Fibroblast of skin of abdomen (primary cell): Measurements from ENCODE around the gene HID1.
A peak's percentile ranks its signal among the peaks of the same experiment; 100 is the strongest.
"Not testable (repeated sequence)": the region's sequence is repeated elsewhere in the genome, so short reads cannot be mapped to it uniquely, and the experiment has no call there.

Experiments used
- DNase-seq: peaks from one replicate; pipeline ENCODE4 v3.0.0-alpha.2; 2013

Gene HID1

GRCh38 chr17:74970395-74970794 is 2.2 kb downstream of the HID1 start:
- DNase-seq, result no peak

DNA sequence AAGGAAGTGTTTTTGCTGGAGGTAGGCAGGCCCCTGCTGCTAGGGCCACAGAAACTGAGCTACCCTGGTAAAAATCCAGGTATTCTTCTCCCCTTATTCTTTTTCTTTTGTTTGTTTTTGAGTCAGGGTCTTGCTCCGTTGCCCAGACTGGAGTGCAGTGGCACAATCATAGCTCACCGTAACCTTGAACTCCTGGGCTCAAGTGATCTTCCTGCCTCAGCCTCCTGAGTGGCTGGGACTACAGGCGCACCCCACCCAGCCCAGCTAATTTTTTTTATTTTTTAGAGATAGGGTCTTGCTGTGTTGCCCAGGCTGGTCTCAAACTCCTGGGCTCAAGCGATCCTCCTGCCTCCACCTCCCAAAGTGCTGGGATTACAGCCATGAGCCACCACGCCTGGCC is 3.1 kb downstream of the HID1 start:
- not testable (repeated sequence) for DNase-seq

- DNase-seq, result no peak
Observed at GRCh38 chr17:74968361-74968780, 4.2 kb downstream of the HID1 start.

DNA sequence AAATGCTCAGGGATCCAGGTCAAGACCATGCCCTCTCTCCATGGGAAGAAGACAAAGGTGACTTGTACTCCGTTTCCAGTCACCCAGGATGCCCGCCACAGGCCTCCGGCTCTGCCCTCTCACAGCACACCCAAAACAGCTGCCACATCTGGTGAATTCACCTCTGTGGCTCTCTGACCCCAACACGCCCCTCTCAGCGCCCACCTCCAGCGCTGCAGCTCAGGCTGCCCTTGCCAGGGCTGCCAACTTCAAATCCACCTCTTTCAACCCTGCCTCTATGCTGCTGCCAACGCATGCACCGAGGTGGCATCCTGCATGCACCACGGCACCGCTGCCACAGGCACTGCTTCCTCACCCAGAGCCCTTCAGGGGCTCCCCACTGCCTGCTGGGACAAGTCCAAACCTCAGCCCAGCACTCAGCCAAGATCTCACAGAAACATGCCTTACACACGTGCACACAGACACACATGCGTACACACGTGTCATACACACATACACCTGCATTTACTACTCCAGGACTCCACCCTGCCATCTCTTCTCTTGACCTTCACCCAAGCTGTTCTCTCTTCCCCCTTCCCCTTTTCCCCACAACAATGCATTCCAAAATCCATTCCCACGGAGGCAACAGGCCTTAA is 7.5 kb downstream of the HID1 start:
- no peak for DNase-seq

DNA sequence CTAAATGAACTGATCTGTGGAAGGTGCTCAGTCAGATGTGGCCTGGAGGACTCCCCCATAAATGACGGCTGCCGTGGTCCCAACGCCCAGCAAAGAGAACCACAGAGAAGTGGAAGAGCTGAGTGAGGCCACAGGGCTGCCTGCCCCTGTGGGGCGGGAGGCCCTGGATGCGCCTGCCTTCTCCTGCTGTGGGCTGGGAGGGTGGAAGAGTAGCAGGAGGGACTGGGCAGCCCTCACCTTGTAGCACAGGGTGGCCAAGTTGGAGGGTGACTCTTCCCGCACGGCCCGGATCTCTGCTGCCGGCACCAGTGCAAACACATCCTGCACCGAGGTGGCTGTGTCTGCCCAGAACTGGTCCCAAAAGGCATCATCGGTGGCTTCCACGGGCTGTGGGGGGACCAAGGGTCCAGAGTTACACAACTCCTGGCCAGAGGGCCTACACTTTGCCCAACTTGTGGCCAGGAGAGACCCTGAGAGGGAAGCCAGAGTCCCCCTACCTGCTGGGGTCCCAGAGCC is 8.3 kb downstream of the HID1 start:
- no peak for DNase-seq

DNA sequence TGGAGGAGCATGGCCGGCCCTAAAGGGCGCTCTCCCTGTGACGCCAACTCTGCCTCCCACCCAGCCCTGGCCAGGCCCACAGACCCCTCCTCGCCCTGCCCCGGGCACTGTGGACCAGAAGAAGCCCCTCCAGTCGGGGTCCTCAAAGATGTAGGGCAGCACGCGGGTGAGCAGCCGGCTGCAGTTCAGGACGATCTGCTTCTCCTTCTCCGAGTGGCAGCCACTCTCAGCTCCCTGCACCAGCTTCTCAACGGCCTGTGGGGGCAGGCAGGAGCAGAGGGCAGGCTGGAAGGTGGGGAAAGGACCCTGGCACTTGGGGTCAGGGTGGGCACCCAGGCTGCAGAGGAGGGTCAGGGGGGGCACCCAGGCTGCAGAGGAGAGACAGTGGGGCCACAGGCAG is 8.9 kb downstream of the HID1 start:
- no peak for DNase-seq

DNA sequence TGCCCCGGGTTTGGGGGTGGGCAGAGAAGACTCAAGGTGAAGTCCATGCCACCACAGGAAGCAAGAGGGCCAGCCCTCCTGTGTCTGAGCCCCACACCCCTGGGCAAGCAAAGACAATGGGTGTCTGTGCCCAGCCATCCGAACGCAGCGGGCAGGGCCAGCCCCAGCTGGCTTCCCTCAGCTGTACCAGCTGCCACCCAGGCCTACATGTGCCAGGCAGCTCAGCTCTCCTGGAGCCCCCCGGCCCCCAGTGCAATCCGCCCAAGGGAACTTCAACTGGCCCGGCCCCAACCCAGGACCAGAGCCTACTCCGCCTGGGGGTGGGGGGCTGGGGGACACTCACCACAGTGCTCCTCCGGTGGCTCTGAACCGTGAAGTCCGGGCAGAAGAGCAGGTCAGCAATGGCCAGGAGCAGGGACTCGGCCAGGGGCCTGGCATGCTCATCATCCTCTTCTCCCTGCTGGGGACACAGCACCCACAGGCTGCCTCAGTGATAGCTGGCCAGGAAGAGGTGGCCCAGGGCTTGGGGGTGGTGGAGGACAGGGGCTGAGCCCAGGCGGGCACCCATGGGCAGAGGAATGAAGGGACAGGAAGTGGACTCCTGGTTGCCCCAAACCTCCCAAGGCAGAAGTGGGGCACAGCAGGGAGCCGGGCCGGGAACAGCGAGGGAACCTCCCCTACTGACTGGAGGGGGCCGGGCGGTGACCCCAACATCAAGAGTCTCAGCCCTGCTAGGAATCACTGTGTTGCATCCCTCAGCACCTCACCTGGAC is 9.8 kb downstream of the HID1 start:
- DNase-seq, result no peak

DNA sequence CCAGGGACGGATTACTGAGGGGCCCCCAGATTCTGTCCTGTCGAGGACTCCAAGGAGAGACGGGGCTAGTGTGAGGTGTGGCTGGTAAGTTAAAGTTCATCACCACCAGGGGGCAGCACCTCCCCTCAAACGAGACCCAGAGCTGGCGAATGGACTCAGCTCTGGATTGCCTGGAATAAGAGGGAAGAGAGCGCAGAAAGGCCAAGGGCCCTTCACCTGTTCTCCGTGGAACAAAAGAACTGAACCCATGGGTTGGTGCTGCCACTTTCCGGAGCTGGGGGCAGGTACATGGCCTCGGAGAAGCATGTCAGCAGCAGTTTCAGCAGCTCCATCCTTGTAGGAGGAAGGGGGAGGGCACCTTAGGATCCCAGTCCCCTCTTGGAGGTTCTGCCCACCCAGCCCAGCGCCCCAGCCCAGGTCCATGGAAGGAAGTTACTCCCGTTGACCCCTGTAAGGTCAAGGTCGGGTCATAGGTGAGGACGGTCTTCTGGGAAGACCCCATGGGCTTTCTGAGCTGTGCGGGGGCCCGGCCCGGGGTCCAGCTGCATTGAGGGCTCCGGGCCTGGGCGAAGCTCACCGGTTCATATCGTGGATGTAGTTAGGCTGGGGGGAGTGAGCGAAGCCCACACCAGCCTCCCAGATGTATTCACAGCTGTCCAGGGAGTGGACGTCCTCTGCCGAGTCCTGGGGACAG is 10.8 kb downstream of the HID1 start:
- peak; percentile 79 for DNase-seq

- DNase-seq, result peak; percentile 28
Observed at GRCh38 chr17:74960570-74961342, 11.8 kb downstream of the HID1 start.

DNA sequence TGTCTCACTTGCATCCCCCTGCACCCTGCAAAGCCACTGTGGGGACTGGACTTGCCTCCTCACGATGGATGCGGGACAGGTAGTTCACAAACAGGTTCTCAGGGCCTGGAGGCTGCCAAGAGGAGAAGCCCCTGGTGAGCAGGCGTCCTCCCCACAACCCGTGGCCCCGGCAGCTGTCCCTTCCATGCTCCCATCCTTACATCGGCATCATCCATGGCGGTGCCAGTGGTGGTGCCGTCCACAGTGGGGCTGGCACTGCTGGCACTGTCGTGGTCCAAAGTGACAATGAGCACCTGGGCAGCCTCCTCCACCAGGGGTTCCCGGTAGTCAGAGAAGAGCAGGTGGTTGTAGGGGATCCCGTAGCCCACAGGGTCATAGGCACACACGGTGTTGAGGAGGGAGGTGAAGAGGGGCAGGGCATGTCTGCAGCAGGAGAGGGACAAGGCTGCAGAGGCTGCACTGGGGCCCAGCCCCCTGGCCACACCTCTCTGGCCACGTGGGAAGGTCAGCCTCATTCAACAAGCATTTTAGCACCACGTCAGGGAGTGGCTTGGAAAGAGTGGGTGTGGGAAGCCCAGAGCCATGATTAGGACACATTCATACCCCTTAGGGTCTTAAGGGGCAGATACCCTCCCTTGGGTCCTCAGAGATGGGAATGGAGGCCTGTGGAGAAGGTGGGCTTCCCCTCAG is 12.6 kb downstream of the HID1 start:
- DNase-seq, result no peak

GRCh38 chr17:74957935-74958740 is 14.4 kb downstream of the HID1 start:
- DNase-seq, result peak; percentile 33

GRCh38 chr17:74956093-74956492 is 16.5 kb downstream of the HID1 start:
- no peak for DNase-seq

DNA sequence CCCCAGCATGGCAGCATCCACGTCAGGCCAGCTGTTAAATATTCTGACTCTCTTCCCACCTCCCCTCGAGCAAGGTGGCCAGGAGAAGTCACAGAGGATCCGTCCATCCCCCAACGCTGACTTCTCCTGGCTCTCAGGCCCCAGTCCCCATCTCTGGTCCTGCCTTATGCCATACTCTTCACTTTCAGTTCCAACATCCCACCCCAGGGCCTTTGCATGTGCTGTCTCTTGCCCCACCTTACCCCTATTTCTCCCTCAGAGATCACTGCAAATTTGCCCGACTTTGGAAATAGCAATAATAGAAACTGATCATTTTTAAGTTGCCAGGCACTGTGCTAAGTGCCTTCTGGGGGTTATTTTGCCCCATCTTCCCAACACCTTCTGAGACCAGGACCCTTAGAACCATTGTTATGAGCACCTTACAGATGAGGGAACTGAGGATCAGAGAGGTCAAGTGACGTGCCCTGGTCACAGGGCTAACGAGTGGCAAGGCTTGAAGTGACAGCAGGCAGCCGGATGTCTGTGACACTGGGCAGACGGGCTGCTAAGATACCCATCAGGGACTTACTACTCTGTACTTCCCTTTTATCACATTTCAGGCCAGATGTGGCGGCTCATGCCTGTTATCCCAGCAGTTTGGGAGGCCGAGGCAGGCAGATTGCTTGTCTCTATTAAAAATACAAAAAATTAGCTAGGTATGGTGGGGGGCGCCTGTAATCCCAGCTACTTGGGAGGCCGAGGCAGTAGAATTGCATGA is 17.7 kb downstream of the HID1 start:
- DNase-seq, result no peak

DNA sequence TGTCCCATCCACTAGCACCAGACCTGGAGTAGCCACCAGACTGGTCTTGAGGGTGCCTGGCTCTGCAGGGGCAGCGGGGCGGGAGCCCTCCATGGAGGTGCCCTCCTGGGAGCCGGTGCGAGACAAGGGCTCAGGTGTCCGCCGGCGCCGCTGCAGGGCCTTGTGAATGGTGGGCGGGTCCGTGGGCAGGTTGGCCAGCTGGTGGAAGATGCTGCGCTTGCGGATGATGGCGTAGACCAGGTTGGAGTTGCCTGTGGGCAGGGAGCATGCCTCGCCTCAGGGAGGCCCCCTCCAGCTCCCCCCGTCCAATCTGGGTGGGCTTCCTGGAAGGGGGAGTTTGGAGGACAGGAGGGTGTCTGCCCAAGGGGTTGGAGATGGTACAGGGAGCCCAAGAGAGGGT is 18.4 kb downstream of the HID1 start:
- DNase-seq, result no peak

- DNase-seq, result no peak
Observed at GRCh38 chr17:74953134-74953687, 19.3 kb downstream of the HID1 start.

- DNase-seq, result no peak
Observed at GRCh38 chr17:74952431-74953133, 20.0 kb downstream of the HID1 start.

DNA sequence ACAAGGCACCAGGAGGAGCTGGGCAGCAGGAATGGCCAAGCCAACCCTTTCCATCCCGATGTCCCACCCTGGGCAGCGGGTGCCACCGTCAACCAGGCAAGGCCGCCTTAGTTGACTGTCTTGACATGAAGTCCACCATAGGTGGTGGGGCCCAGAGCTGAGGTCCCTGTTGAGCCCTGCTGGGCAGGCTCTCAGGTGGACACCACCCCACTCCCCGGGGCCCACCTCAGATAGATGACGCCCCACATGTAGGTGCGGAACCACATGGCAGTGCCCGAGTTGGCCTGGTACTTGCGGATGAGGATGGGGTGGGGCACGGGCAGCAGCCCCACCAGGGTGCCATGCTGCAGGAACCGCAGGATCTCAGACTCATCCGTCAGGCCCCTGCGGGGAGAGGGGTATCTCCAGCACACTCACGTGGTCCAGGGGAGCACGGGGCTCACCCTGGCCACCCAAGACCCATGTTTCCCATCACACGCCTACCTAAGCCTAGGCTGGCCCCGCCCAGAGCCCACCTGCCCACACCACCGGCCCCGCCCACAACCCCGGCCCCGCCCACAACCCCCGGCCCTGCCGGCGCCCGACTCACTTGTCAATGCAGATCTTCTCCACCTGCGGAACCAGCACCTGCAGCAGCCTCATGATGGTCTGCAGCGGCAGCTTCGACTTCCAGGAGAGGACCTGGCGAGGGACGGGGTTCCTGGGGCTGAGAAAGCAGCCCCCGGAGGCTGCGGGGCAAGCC is 20.7 kb downstream of the HID1 start:
- no peak for DNase-seq

GRCh38 chr17:74951065-74951464 is 21.5 kb downstream of the HID1 start:
- no peak for DNase-seq

DNA sequence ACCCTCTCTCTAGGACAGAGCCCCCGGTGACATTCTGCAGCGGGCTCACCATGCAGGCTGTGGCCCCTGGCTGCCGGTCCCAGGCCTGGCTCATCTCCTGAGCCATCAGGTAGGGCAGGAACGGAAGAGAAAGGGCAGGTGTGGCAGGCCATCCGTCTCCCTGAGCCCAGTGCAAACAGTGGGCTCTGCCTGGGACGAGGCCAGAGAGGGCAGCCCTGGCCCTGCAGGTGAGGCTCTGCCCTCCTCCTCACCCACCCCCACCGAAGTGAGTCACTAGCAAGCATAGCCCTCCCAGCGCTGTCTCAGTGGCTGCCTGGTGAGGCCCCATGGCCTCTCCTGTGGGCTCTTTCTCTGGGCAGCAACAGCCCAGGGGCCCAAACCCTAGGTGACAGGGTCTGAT is 22.4 kb downstream of the HID1 start:
- no peak for DNase-seq
